K562 (cell line): ENCODE results near the gene CCDC27. TPM values are rescaled to one million over a fixed set of nuclear protein-coding genes. Genes with fewer than 3 reads are reported as not detected.

Experiments used
- CBFA2T2 ChIP-seq: fragments of 450-650 bp; conservative IDR thresholded peaks from 2 replicates; pipeline ENCODE4 v1.6.1; 2017; ENCODE audit warnings: mild to moderate bottlenecking
- CXXC5 ChIP-seq: fragments of 250-450 bp; sonication (Bioruptor Pico); IDR thresholded peaks from 2 replicates; pipeline ENCODE4 v1.8.0; 2022; ENCODE audit warnings: inconsistent platforms, mild to moderate bottlenecking, moderate library complexity
- FUS ChIP-seq: fragments of 200-400 bp; formaldehyde crosslinking; optimal IDR thresholded peaks from 2 replicates; pipeline ENCODE3; 2017; ENCODE audit warnings: low read depth, low read length
- GATAD2A ChIP-seq: fragments of 450-650 bp; IDR thresholded peaks from 2 replicates; pipeline ENCODE4 v1.6.1; 2017
- HDAC2 ChIP-seq: fragments of 450-650 bp; IDR thresholded peaks from 2 replicates; pipeline ENCODE4 v1.6.1; 2016; ENCODE audit warnings: mild to moderate bottlenecking
- KDM2B ChIP-seq: fragments of 250-450 bp; sonication (Bioruptor Pico); IDR thresholded peaks from 2 replicates; pipeline ENCODE4 v1.8.0; 2021; ENCODE audit warnings: mild to moderate bottlenecking, moderate library complexity
- NRF1 ChIP-seq, 2 experiments: fragments of 450-650 bp; IDR thresholded peaks in 1 of 2; conservative IDR thresholded peaks in 1 of 2; 2 replicates each; pipeline ENCODE4 v1.6.1; 2014; ENCODE audit warnings: mild to moderate bottlenecking in 2 of 2
- RBM25 ChIP-seq: fragments of 200-400 bp; formaldehyde crosslinking; IDR thresholded peaks from 2 replicates; pipeline ENCODE4 v1.6.1; 2018; ENCODE audit warnings: low read length, low read depth, moderate library complexity; ENCODE audit not compliant: severe bottlenecking
- polyA plus RNA-seq, 8 experiments: library from polyadenylated mRNA; depleted of rRNA in 4 of 8; stranded (reverse) in 5 of 8; unstranded in 3 of 8; fragments of >200 nt; fragmentation: Nextera tagmentation in 2 of 8; fragmentation: Illumina TruSeq in 1 of 8; extraction: Ambion mirVana in 2 of 8; extraction: Trizol in 1 of 8; gene quantifications; 2 replicates each; pipeline versions ENCODE4 v1.2.1 to v1.2.3, GENCODE V29; 2011 to 2014; ENCODE audit warnings: inconsistent platforms in 1 of 8, missing spikeins in 1 of 8
- total RNA-seq, 7 experiments: library from RNA; depleted of rRNA in 6 of 7; stranded (reverse); fragments of >200 nt in 6 of 7; fragmentation: Illumina TruSeq in 2 of 7; extraction: Trizol in 2 of 7; gene quantifications; 2 replicates each; pipeline versions ENCODE4 v1.2.1 to v1.2.3, GENCODE V29; 2011 to 2021; ENCODE audit warnings: low replicate concordance in 1 of 7
- TF ChIP-seq, protein P1 (sequence below): fragments of 150-350 bp; IDR thresholded peaks from 2 replicates; pipeline ENCODE4 v1.6.1; 2014; ENCODE audit warnings: low read depth, mild to moderate bottlenecking, low read length, borderline replicate concordance
- TF ChIP-seq, protein P2 (sequence below): sonication (generic); formaldehyde crosslinking; IDR thresholded peaks from 2 replicates; pipeline ENCODE4 v1.8.0; 2022; ENCODE audit warnings: mild to moderate bottlenecking, missing genetic modification reagents
- TF ChIP-seq, protein P3 (sequence below): sonication (generic); formaldehyde crosslinking; IDR thresholded peaks from 2 replicates; pipeline ENCODE4 v1.8.1; 2023; ENCODE audit warnings: mild to moderate bottlenecking, missing genetic modification reagents, moderate library complexity
- TF ChIP-seq, protein P4 (sequence below): sonication (generic); formaldehyde crosslinking; IDR thresholded peaks from 2 replicates; pipeline ENCODE4 v1.8.1; 2023; ENCODE audit warnings: missing genetic modification reagents, mild to moderate bottlenecking, borderline replicate concordance

Gene CCDC27
- total and polyA plus RNA-seq, 9 of the 15 experiments (the other 6 are each of a cell fraction or from before 2014, with no cell fraction given) = 0.01 to 0.04 TPM; not detected in 7

DNA sequence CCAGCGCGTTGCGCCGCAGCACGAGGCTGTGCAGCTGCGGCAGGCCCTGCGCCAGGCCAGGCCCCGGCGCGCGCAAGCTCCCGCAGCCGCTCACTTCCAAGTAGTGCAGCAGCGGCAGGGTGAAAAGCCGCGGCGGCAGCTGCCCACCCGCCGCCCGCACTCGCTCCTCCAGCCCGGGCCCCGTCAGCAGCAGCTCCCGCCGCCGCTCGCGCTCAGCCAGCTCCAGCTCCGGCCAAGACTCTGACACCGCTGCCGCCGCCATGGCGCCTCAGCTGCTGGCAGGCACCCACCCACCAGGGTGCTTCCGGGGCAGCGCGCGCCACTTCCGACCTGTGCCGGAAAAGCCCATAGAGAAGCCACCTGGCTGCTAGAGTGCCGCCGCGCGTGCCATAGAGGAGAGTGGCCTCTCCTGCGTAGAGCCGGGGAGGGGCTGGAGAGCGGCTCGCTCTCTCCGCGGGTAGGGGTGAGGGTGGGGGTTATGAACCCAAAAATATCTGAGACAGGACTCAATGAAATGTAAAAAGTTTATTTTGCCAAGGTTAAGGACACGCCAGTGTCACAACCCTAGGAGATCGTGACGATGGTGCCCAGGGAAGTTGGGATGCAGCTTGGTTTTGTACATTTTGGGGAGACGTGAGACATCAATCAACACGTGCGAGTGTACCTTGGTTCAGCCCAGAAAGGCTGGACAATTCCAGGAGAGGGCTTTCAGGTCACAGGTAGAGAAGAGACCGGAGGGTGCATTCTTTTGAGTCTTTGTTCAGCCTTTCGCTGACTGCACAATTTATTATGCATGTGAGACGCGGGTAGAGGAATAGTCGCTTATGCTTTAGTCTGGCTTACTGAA is 44.2 kb downstream of the CCDC27 start, which contains the start of gene LRRC47 (continued):
- TF ChIP-seq, protein P1, sequence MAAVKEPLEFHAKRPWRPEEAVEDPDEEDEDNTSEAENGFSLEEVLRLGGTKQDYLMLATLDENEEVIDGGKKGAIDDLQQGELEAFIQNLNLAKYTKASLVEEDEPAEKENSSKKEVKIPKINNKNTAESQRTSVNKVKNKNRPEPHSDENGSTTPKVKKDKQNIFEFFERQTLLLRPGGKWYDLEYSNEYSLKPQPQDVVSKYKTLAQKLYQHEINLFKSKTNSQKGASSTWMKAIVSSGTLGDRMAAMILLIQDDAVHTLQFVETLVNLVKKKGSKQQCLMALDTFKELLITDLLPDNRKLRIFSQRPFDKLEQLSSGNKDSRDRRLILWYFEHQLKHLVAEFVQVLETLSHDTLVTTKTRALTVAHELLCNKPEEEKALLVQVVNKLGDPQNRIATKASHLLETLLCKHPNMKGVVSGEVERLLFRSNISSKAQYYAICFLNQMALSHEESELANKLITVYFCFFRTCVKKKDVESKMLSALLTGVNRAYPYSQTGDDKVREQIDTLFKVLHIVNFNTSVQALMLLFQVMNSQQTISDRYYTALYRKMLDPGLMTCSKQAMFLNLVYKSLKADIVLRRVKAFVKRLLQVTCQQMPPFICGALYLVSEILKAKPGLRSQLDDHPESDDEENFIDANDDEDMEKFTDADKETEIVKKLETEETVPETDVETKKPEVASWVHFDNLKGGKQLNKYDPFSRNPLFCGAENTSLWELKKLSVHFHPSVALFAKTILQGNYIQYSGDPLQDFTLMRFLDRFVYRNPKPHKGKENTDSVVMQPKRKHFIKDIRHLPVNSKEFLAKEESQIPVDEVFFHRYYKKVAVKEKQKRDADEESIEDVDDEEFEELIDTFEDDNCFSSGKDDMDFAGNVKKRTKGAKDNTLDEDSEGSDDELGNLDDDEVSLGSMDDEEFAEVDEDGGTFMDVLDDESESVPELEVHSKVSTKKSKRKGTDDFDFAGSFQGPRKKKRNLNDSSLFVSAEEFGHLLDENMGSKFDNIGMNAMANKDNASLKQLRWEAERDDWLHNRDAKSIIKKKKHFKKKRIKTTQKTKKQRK = no peak
- TF ChIP-seq, protein P2, sequence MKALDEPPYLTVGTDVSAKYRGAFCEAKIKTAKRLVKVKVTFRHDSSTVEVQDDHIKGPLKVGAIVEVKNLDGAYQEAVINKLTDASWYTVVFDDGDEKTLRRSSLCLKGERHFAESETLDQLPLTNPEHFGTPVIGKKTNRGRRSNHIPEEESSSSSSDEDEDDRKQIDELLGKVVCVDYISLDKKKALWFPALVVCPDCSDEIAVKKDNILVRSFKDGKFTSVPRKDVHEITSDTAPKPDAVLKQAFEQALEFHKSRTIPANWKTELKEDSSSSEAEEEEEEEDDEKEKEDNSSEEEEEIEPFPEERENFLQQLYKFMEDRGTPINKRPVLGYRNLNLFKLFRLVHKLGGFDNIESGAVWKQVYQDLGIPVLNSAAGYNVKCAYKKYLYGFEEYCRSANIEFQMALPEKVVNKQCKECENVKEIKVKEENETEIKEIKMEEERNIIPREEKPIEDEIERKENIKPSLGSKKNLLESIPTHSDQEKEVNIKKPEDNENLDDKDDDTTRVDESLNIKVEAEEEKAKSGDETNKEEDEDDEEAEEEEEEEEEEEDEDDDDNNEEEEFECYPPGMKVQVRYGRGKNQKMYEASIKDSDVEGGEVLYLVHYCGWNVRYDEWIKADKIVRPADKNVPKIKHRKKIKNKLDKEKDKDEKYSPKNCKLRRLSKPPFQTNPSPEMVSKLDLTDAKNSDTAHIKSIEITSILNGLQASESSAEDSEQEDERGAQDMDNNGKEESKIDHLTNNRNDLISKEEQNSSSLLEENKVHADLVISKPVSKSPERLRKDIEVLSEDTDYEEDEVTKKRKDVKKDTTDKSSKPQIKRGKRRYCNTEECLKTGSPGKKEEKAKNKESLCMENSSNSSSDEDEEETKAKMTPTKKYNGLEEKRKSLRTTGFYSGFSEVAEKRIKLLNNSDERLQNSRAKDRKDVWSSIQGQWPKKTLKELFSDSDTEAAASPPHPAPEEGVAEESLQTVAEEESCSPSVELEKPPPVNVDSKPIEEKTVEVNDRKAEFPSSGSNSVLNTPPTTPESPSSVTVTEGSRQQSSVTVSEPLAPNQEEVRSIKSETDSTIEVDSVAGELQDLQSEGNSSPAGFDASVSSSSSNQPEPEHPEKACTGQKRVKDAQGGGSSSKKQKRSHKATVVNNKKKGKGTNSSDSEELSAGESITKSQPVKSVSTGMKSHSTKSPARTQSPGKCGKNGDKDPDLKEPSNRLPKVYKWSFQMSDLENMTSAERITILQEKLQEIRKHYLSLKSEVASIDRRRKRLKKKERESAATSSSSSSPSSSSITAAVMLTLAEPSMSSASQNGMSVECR (CRISPR knock-in tag) = peak; percentile 99
- peak; percentile 73 to 80 for TF ChIP-seq NRF1 (conservative IDR thresholded peaks at IDR 0.05 in 1 of 2, IDR thresholded peaks at IDR 0.05 in 1 of 2)
- TF ChIP-seq HDAC2 = peak; percentile 27; the same call in 1 of the 2 replicates
- TF ChIP-seq CXXC5 (CRISPR knock-in tag) = peak; percentile 83
- TF ChIP-seq FUS = no peak
- TF ChIP-seq RBM25 = no peak
- TF ChIP-seq CBFA2T2 = no peak
- no peak for TF ChIP-seq KDM2B (CRISPR knock-in tag)
- 0 out of 2 replicates have a peak, but pooled peaks have one; percentile 47 for TF ChIP-seq GATAD2A
- TF ChIP-seq, protein P3, sequence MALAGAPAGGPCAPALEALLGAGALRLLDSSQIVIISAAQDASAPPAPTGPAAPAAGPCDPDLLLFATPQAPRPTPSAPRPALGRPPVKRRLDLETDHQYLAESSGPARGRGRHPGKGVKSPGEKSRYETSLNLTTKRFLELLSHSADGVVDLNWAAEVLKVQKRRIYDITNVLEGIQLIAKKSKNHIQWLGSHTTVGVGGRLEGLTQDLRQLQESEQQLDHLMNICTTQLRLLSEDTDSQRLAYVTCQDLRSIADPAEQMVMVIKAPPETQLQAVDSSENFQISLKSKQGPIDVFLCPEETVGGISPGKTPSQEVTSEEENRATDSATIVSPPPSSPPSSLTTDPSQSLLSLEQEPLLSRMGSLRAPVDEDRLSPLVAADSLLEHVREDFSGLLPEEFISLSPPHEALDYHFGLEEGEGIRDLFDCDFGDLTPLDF (CRISPR knock-in tag) = peak; percentile 36; the same call in 1 of the 2 replicates
- TF ChIP-seq, protein P4, sequence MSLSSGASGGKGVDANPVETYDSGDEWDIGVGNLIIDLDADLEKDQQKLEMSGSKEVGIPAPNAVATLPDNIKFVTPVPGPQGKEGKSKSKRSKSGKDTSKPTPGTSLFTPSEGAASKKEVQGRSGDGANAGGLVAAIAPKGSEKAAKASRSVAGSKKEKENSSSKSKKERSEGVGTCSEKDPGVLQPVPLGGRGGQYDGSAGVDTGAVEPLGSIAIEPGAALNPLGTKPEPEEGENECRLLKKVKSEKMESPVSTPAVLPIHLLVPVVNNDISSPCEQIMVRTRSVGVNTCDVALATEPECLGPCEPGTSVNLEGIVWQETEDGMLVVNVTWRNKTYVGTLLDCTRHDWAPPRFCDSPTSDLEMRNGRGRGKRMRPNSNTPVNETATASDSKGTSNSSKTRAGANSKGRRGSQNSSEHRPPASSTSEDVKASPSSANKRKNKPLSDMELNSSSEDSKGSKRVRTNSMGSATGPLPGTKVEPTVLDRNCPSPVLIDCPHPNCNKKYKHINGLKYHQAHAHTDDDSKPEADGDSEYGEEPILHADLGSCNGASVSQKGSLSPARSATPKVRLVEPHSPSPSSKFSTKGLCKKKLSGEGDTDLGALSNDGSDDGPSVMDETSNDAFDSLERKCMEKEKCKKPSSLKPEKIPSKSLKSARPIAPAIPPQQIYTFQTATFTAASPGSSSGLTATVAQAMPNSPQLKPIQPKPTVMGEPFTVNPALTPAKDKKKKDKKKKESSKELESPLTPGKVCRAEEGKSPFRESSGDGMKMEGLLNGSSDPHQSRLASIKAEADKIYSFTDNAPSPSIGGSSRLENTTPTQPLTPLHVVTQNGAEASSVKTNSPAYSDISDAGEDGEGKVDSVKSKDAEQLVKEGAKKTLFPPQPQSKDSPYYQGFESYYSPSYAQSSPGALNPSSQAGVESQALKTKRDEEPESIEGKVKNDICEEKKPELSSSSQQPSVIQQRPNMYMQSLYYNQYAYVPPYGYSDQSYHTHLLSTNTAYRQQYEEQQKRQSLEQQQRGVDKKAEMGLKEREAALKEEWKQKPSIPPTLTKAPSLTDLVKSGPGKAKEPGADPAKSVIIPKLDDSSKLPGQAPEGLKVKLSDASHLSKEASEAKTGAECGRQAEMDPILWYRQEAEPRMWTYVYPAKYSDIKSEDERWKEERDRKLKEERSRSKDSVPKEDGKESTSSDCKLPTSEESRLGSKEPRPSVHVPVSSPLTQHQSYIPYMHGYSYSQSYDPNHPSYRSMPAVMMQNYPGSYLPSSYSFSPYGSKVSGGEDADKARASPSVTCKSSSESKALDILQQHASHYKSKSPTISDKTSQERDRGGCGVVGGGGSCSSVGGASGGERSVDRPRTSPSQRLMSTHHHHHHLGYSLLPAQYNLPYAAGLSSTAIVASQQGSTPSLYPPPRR (CRISPR knock-in tag) = peak; percentile 20; the same call in 1 of the 2 replicates
